GM21360 (cell line): ENCODE measurements around the gene TNN.

ENCODE experiments used
- ATAC-seq: cut with Tn5 transposase; IDR thresholded peaks from one replicate; pipeline ENCODE4 v1.9.1; 2021; ENCODE audit warnings: mild to moderate bottlenecking, moderate library complexity; ENCODE audit not compliant: unreplicated experiment

TNN gene

GRCh38 chr1:175062858-175063257, 4.8 kb upstream of the TNN start:
- ATAC-seq, result no peak

GRCh38 chr1:175070818-175071217, 3.2 kb downstream of the TNN start:
- ATAC-seq, result no peak

- ATAC-seq, result no peak
Measured at GRCh38 chr1:175071276-175071943, 3.8 kb downstream of the TNN start.

GRCh38 chr1:175072099-175072951, 4.7 kb downstream of the TNN start:
- no peak for ATAC-seq

GRCh38 chr1:175073061-175073460, 5.4 kb downstream of the TNN start:
- no peak for ATAC-seq

- no peak for ATAC-seq
Measured at GRCh38 chr1:175073633-175074032, 6.0 kb downstream of the TNN start.

- no peak for ATAC-seq
Measured at GRCh38 chr1:175075572-175076568, 8.2 kb downstream of the TNN start.

- ATAC-seq, result no peak
Measured at GRCh38 chr1:175077356-175078030, 9.9 kb downstream of the TNN start.

- no peak for ATAC-seq
Measured at GRCh38 chr1:175078629-175079028, 11.0 kb downstream of the TNN start.

GRCh38 chr1:175079338-175079737, 11.7 kb downstream of the TNN start:
- no peak for ATAC-seq

- ATAC-seq, result no peak
Measured at GRCh38 chr1:175080030-175080429, 12.4 kb downstream of the TNN start.

- no peak for ATAC-seq
Measured at GRCh38 chr1:175081983-175082382, 14.3 kb downstream of the TNN start.

- no peak for ATAC-seq
Measured at GRCh38 chr1:175088525-175088951, 20.9 kb downstream of the TNN start.

- no peak for ATAC-seq
Measured at GRCh38 chr1:175089136-175089718, 21.6 kb downstream of the TNN start.

- no peak for ATAC-seq
Measured at GRCh38 chr1:175090780-175091179, 23.1 kb downstream of the TNN start.

- no peak for ATAC-seq
Measured at GRCh38 chr1:175094626-175095025, 27.0 kb downstream of the TNN start.

GRCh38 chr1:175095069-175095468, 27.4 kb downstream of the TNN start:
- ATAC-seq, result no peak

GRCh38 chr1:175095978-175096607, 28.5 kb downstream of the TNN start:
- no peak for ATAC-seq

- ATAC-seq, result no peak
Measured at GRCh38 chr1:175097361-175097760, 29.7 kb downstream of the TNN start.

- ATAC-seq, result no peak
Measured at GRCh38 chr1:175099916-175100315, 32.3 kb downstream of the TNN start.
